ENCODE results near the gene ARL15.
"Not testable (repeated sequence)": the region's sequence is repeated elsewhere in the genome, so short reads cannot be mapped to it uniquely, and the experiment has no call there.

ARL15 gene

GRCh38 chr5:53856506-53856905 lies 453.9 kb downstream of the ARL15 start:
- DNase-seq (ENCODE audit: low spot score in 2 of 2) (no peak), ATAC-seq (no peak)
- no peak overlapping the region for H3K27ac Mint-ChIP-seq
- peaks cover 4% of the 10 kb centered on the region for H3K9me3 Mint-ChIP-seq
- H3K4me1 Mint-ChIP-seq, result no peaks in the 10 kb centered on the region
- H3K4me3 Mint-ChIP-seq, result no peak overlapping the region
- H3K36me3 Mint-ChIP-seq, result no peaks in the 10 kb centered on the region

GRCh38 chr5:53836851-53837430 lies 473.4 kb downstream of the ARL15 start:
- H3K4me1 Mint-ChIP-seq; H3K4me3 Mint-ChIP-seq; H3K27ac Mint-ChIP-seq; H3K36me3 Mint-ChIP-seq; ATAC-seq; DNase-seq (ENCODE audit: low spot score in 2 of 2): not testable (repeated sequence)
- H3K9me3 Mint-ChIP-seq, result peaks cover 12% of the 10 kb centered on the region

- no peaks in the 10 kb centered on the region for H3K36me3 Mint-ChIP-seq
- no peak for DNase-seq (ENCODE audit: low spot score in 2 of 2)
- no peak for ATAC-seq
- no peaks in the 10 kb centered on the region for H3K4me1 Mint-ChIP-seq
- no peak overlapping the region for H3K27ac Mint-ChIP-seq
- no peaks in the 10 kb centered on the region for H3K9me3 Mint-ChIP-seq
- no peak overlapping the region for H3K4me3 Mint-ChIP-seq
These were observed 475.9 kb downstream of the ARL15 start for GRCh38 chr5:53834500-53834899.

Measured in stimulated activated effector memory CD8-positive, alpha-beta T cell treated with anti-CD3 and anti-CD28 coated beads, Interleukin-12 subunit alpha, Interleukin-12 subunit beta, amount 100 ng/mL, for 72 hours (primary cell).